Measurements from ENCODE around the gene HAP1. TPM values are rescaled to one million over a fixed set of nuclear protein-coding genes. Genes with fewer than 3 reads are reported as not detected.
A peak's percentile ranks its signal among the peaks of the same experiment; 100 is the strongest.
"Not testable (repeated sequence)": the region's sequence is repeated elsewhere in the genome, so short reads cannot be mapped to it uniquely, and the experiment has no call there.

Gene HAP1
- total RNA-seq, 4 donors from 2014 or later = 1.0 to 9.3 (median 1.2) TPM

GRCh38 chr17:41702712-41703111 is 31.7 kb downstream of the HAP1 start:
- H3K27ac ChIP-seq = no peak overlapping the region
- TF ChIP-seq POLR2A (IDR thresholded peaks at IDR 0.05) (no peak), EP300 (IDR thresholded peaks at IDR 0.05) (no peak), POLR2AphosphoS5 (IDR thresholded peaks at IDR 0.05) (no peak)
- TF ChIP-seq, protein P1, sequence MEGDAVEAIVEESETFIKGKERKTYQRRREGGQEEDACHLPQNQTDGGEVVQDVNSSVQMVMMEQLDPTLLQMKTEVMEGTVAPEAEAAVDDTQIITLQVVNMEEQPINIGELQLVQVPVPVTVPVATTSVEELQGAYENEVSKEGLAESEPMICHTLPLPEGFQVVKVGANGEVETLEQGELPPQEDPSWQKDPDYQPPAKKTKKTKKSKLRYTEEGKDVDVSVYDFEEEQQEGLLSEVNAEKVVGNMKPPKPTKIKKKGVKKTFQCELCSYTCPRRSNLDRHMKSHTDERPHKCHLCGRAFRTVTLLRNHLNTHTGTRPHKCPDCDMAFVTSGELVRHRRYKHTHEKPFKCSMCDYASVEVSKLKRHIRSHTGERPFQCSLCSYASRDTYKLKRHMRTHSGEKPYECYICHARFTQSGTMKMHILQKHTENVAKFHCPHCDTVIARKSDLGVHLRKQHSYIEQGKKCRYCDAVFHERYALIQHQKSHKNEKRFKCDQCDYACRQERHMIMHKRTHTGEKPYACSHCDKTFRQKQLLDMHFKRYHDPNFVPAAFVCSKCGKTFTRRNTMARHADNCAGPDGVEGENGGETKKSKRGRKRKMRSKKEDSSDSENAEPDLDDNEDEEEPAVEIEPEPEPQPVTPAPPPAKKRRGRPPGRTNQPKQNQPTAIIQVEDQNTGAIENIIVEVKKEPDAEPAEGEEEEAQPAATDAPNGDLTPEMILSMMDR (IDR thresholded peaks at IDR 0.05) = no peak

DNA sequence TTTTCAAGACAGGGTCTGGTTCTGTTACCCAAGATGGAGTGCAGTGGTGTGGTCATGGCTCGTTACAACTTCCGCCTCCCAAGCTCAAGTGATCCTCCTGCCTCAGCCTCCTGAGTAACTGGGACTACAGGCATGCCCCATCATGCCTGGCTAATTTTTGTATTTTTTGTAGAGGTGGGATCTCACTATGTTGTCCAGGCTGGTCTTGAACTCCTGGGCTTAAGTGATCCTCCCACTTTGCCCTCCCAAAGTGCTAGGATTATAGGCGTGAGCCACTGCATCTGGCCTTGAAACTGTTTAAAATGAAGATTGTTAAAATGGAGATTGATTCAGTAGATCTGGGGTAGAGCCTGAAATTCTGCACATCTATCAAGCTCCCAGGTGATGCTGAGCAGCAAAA is 33.6 kb downstream of the HAP1 start:
- not testable (repeated sequence) for H3K4me3 ChIP-seq

More at GRCh38 chr17:41702712-41703111, 31.7 kb downstream of the HAP1 start:
- Histone ChIP-seq H3K4me3 (no peak overlapping the region), H3K27me3 (no peaks in the 10 kb centered on the region), H3K36me3 (no peaks in the 10 kb centered on the region), H3K4me1 (no peaks in the 10 kb centered on the region), H3K9me3 (no peaks in the 10 kb centered on the region)
- WGBS = 91% methylated on average over 8 of the region's 8 CpGs
- DNase-seq (ENCODE audit: low spot score in 2 of 2) = no peak

DNA sequence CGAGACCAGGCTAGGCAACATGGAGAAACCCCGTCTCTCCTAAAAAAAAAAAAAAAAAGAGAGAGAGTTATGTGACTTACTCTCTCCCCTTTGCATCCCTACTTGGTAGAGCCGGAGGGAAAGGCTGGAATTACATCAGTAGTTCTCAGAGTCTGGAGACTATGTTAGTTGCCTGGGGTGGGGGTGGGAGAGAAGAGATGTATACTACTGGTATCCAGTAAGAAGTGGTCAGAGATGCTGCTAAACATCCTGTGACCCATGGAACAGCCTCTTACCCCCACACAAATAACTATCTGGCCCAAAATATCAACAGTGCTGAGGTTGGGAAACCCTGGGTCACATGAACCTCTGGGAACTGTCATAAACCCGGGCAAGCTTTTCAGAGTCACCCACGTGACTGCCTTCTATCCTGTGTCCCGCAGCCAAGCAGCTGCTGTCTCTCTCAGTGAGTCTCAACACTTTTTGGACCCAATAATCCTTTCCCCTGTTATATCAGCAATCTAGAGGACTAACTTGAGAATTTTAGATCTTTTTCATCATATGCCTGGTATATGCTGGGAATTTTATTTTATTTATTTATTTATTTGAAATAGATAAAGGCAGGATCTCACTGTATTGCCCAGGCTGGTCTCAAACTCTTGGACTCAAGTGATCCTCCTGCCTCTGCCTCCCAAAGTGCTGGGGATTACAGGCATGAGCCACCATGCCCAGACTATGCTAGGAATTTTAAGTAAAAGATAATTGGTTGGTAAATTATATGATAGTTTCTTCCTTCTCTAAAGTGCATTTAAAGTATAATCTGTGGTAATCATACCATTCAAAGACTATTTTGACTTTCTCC is 37.1 kb downstream of the HAP1 start:
- H3K9me3 ChIP-seq = no peaks in the 10 kb centered on the region
- TF ChIP-seq POLR2AphosphoS5 (IDR thresholded peaks at IDR 0.05) (no peak), EP300 (IDR thresholded peaks at IDR 0.05) (no peak), POLR2A (IDR thresholded peaks at IDR 0.05) (no peak)
- TF ChIP-seq, protein P1 (IDR thresholded peaks at IDR 0.05) = no peak
- H3K36me3 ChIP-seq = peaks cover 30% of the 10 kb centered on the region
- peak; percentile 87 for DNase-seq (ENCODE audit: low spot score in 2 of 2)
- no peaks in the 10 kb centered on the region for H3K27me3 ChIP-seq
- 39% methylated on average over 6 of the region's 6 CpGs for WGBS
- H3K4me1 ChIP-seq = peaks cover 26% of the 10 kb centered on the region
- no peak overlapping the region for H3K4me3 ChIP-seq
- peak overlapping the region; percentile 43 for H3K27ac ChIP-seq

More for the DNA sequence above, 33.6 kb downstream of the HAP1 start:
- not testable (repeated sequence) for H3K27ac ChIP-seq; DNase-seq (ENCODE audit: low spot score in 2 of 2); H3K27me3 ChIP-seq; H3K9me3 ChIP-seq; H3K36me3 ChIP-seq
- 91% methylated on average over 3 of the region's 3 CpGs for WGBS
- H3K4me1 ChIP-seq = peaks cover 17% of the 10 kb centered on the region

GRCh38 chr17:41695954-41696757 is 38.3 kb downstream of the HAP1 start:
- Histone ChIP-seq H3K36me3 (peaks cover 42% of the 10 kb centered on the region), H3K9me3 (no peaks in the 10 kb centered on the region), H3K4me3 (no peak overlapping the region), H3K27me3 (no peaks in the 10 kb centered on the region), H3K4me1 (peaks cover 36% of the 10 kb centered on the region), H3K27ac (no peak overlapping the region)
- DNase-seq (ENCODE audit: low spot score in 2 of 2) = no peak
- 60% methylated on average over 11 of the region's 11 CpGs for WGBS
- no peak for TF ChIP-seq POLR2A (IDR thresholded peaks at IDR 0.05)
- TF ChIP-seq, protein P1 (IDR thresholded peaks at IDR 0.05) = peak; percentile 60 to 85

GRCh38 chr17:41695134-41695661 is 39.2 kb downstream of the HAP1 start:
- WGBS = 85% methylated on average over 7 of the region's 7 CpGs

More at GRCh38 chr17:41695134-41695661, 39.2 kb downstream of the HAP1 start:
- no peak for DNase-seq (ENCODE audit: low spot score in 2 of 2)
- no peak overlapping the region for H3K27ac ChIP-seq
- TF ChIP-seq POLR2AphosphoS5 (IDR thresholded peaks at IDR 0.05) (no peak), POLR2A (IDR thresholded peaks at IDR 0.05) (no peak), EP300 (IDR thresholded peaks at IDR 0.05) (no peak)
- TF ChIP-seq, protein P1 (IDR thresholded peaks at IDR 0.05) = no peak
- H3K9me3 ChIP-seq = no peaks in the 10 kb centered on the region
- H3K36me3 ChIP-seq = peaks cover 52% of the 10 kb centered on the region
- peaks cover 46% of the 10 kb centered on the region for H3K4me1 ChIP-seq
- no peak overlapping the region for H3K4me3 ChIP-seq
- H3K27me3 ChIP-seq = no peaks in the 10 kb centered on the region

All from suprapubic skin (tissue), 4 donors.